HCT116 (cell line): ENCODE measurements around the gene RNF13. TPM values are rescaled to one million over a fixed set of nuclear protein-coding genes. Genes with fewer than 3 reads are reported as not detected.

Experiments used
- ATAC-seq: fragments of 200-7000 bp; cut with Tn5 transposase; 2 replicates; pipeline ENCODE4 v1.9.1; 2020; ENCODE audit warnings: mild to moderate bottlenecking, moderate library complexity
- BruUV-seq: library from RNA; stranded (reverse); fragments of 400-500 nt; replicated peaks from 2 replicates; lab custom pipeline; 2021; lab: Mats Ljungman, UMichigan
- CTCF ChIA-PET: fragments of 300-600 bp; sonication (Branson Sonifier 250); formaldehyde crosslinking; loops from one replicate; lab custom pipeline; 2021; ENCODE audit warnings: antibody characterized with exemption; lab: Charles Lee
- POLR2A ChIA-PET: fragments of 300-600, 350-600 bp; sonication (Branson Sonifier 250); formaldehyde crosslinking; loops from one replicate; lab custom pipeline; 2021; ENCODE audit warnings: antibody characterized with exemption; lab: Charles Lee
- RAD21 ChIA-PET, 2 experiments: fragments of 300-600 bp; sonication (Branson Sonifier 250); formaldehyde crosslinking; loops; one replicate each; lab custom pipeline; 2023; ENCODE audit warnings: low total read pairs in 2 of 2; ENCODE audit not compliant: uncharacterized antibody in 2 of 2, unreplicated experiment in 2 of 2, low non-redundant PET in 1 of 2; lab: Charles Lee
- DNase-seq: peaks from one replicate; pipeline ENCODE4 v3.0.0-alpha.2; 2010; ENCODE audit warnings: low read depth, low spot score
- H2AFZ ChIP-seq: fragments of 200-600 bp; shearing (Covaris generic), sonication (generic); 2 replicates; pipeline ENCODE4 v1.6.1; 2017; ENCODE audit warnings: low read depth, mixed run types, mixed read lengths, antibody characterized with exemption, low read length; ENCODE audit not compliant: poor library complexity, severe bottlenecking
- H3K27ac ChIP-seq: 2 replicates; pipeline ENCODE4 v1.5.1; 2012; ENCODE audit warnings: low read depth, low read length
- H3K27me3 ChIP-seq: fragments of 200-600 bp; sonication (generic); 2 replicates; pipeline ENCODE4 v1.6.1; 2016; ENCODE audit warnings: mixed run types, low read length, mixed read lengths; ENCODE audit not compliant: insufficient read depth
- H3K36me3 ChIP-seq, 2 experiments: fragments of 200-500 bp in 1 of 2; fragments of 200-600 bp in 1 of 2; sonication (Bioruptor generic) in 1 of 2; sonication (generic) in 1 of 2; 2 replicates each; pipeline versions ENCODE4 v1.5.1 to v1.6.1; 2014 to 2016; ENCODE audit warnings: low read length in 2 of 2, inconsistent platforms in 1 of 2, mixed read lengths in 1 of 2, mixed run types in 1 of 2; ENCODE audit not compliant: insufficient read depth in 2 of 2, control insufficient read depth in 1 of 2
- H3K4me1 ChIP-seq, 2 experiments: fragments of 200-600 bp in 1 of 2; sonication (generic) in 1 of 2; 2 replicates each; pipeline versions ENCODE4 v1.5.1 to v1.6.1; 2012 to 2017; ENCODE audit warnings: low read length in 2 of 2, inconsistent platforms in 1 of 2, mild to moderate bottlenecking in 1 of 2, mixed read lengths in 1 of 2, mixed run types in 1 of 2, moderate library complexity in 1 of 2; ENCODE audit not compliant: insufficient read depth in 2 of 2, control insufficient read depth in 1 of 2
- H3K4me2 ChIP-seq: fragments of 200-600 bp; sonication (generic); 2 replicates; pipeline ENCODE4 v1.6.1; 2017; ENCODE audit warnings: mixed run types, low read length, mixed read lengths
- H3K4me3 ChIP-seq, 2 experiments: fragments of 200-600 bp in 1 of 2; sonication (generic) in 1 of 2; replicated peaks in 1 of 2; 2 replicates each; pipeline ENCODE4 v1.5.1; 2011 to 2016; ENCODE audit warnings: low read length in 2 of 2, control low read depth in 1 of 2, low read depth in 1 of 2, mild to moderate bottlenecking in 1 of 2, mixed read lengths in 1 of 2, mixed run types in 1 of 2
- H3K79me2 ChIP-seq: fragments of 200-600 bp; sonication (generic); 2 replicates; pipeline ENCODE4 v1.6.1; 2017; ENCODE audit warnings: mild to moderate bottlenecking, mixed run types, low read length, moderate library complexity, mixed read lengths; ENCODE audit not compliant: insufficient read depth
- H3K9ac ChIP-seq: fragments of 200-600 bp; sonication (generic); 2 replicates; pipeline ENCODE4 v1.6.1; 2016; ENCODE audit warnings: low read length, mixed read lengths
- H3K9me2 ChIP-seq: fragments of 200-600 bp; sonication (generic), shearing (Covaris generic); 2 replicates; pipeline ENCODE4 v1.6.1; 2017; ENCODE audit warnings: mixed run types, mild to moderate bottlenecking, moderate library complexity; ENCODE audit not compliant: insufficient read depth
- H3K9me3 ChIP-seq, 2 experiments: fragments of 200-500 bp in 1 of 2; fragments of 200-600 bp in 1 of 2; sonication (Bioruptor generic) in 1 of 2; sonication (generic) in 1 of 2; 2 replicates each; pipeline ENCODE4 v1.6.1; 2014 to 2017; ENCODE audit warnings: low read length in 2 of 2, mixed read lengths in 2 of 2, inconsistent platforms in 1 of 2, low read depth in 1 of 2, mild to moderate bottlenecking in 1 of 2, mixed run types in 1 of 2, moderate library complexity in 1 of 2; ENCODE audit not compliant: control insufficient read depth in 1 of 2, insufficient read depth in 1 of 2
- H4K20me1 ChIP-seq: fragments of 200-600 bp; sonication (generic), shearing (Covaris generic); 2 replicates; pipeline ENCODE4 v1.6.1; 2017; ENCODE audit warnings: mixed run types, mild to moderate bottlenecking, moderate library complexity; ENCODE audit not compliant: insufficient read depth
- CBX3 ChIP-seq: IDR thresholded peaks from 2 replicates; pipeline ENCODE4 v1.6.1; 2012; ENCODE audit warnings: low read depth
- CTCF ChIP-seq, 3 experiments: fragments of 200-600 bp in 1 of 3; sonication (generic) in 1 of 3; IDR thresholded peaks in 2 of 3; conservative IDR thresholded peaks in 1 of 3; 2 replicates each; pipeline ENCODE4 v1.5.1; 2012 to 2017; ENCODE audit warnings: low read depth in 2 of 3, low read length in 2 of 3, antibody characterized with exemption in 1 of 3, borderline replicate concordance in 1 of 3, control low read depth in 1 of 3, mild to moderate bottlenecking in 1 of 3, mixed read lengths in 1 of 3, mixed run types in 1 of 3, moderate library complexity in 1 of 3; ENCODE audit not compliant: insufficient read depth in 1 of 3
- EGR1 ChIP-seq: IDR thresholded peaks from 2 replicates; pipeline ENCODE4 v1.6.1; 2012; ENCODE audit warnings: low read depth
- ELF1 ChIP-seq: IDR thresholded peaks from 2 replicates; pipeline ENCODE4 v1.6.1; 2012; ENCODE audit warnings: low read depth, borderline replicate concordance
- EZH2phosphoT487 ChIP-seq: fragments of 200-600 bp; IDR thresholded peaks from 2 replicates; pipeline ENCODE4 v1.6.1; 2018; ENCODE audit warnings: antibody characterized with exemption, borderline replicate concordance
- FOSL1 ChIP-seq: IDR thresholded peaks from 2 replicates; pipeline ENCODE4 v1.6.1; 2012; ENCODE audit warnings: low read depth
- JUND ChIP-seq: IDR thresholded peaks from 2 replicates; pipeline ENCODE4 v1.6.1; 2012
- MAX ChIP-seq: IDR thresholded peaks from 2 replicates; pipeline ENCODE4 v1.6.1; 2012
- POLR2A ChIP-seq: IDR thresholded peaks from 2 replicates; pipeline ENCODE4 v1.7.0; 2011; ENCODE audit warnings: borderline replicate concordance; ENCODE audit not compliant: insufficient read depth, insufficient read length; ENCODE audit errors: extremely low read depth
- YY1 ChIP-seq: IDR thresholded peaks from 2 replicates; pipeline ENCODE4 v1.6.1; 2011; ENCODE audit warnings: low read length, low read depth, moderate library complexity, mild to moderate bottlenecking; ENCODE audit not compliant: insufficient replicate concordance; ENCODE audit errors: extremely low read depth
- intact Hi-C: fragments of 100-400 bp; cut with micrococcal nuclease; formaldehyde crosslinking; loops from 2 replicates; pipeline ENCODE4 v1.10.0; 2022
- total RNA-seq: library from RNA; stranded (reverse); gene quantifications from one replicate; pipeline ENCODE4 v1.2.1, GENCODE V29; 2021; ENCODE audit not compliant: unreplicated experiment

RNF13 gene
- total RNA-seq, 1 experiment from 2014 or later = 39.9 TPM

GRCh38 chr3:149809699-149810098 is 3.3 kb upstream of the RNF13 start (continued):
- TF ChIP-seq POLR2A (no peak), EGR1 (no peak), YY1 (no peak)

GRCh38 chr3:149810846-149811245 is 2.2 kb upstream of the RNF13 start:
- Histone ChIP-seq H4K20me1 (0 out of 2 replicates have a peak, but pooled peaks cover 6% of the 10 kb centered on the region), H3K4me1 (peaks cover 23 to 43% of the 10 kb centered on the region in 2 experiments), H3K27me3 (no peaks in the 10 kb centered on the region), H3K36me3 (no peaks in the 10 kb centered on the region), H3K9me2 (no peaks in the 10 kb centered on the region), H3K4me2 (peak overlapping the region; percentile 53), H3K27ac (no peak overlapping the region), H3K9ac (no peak overlapping the region), H3K9me3 (no peaks in the 10 kb centered on the region), H3K4me3 (no peak overlapping the region), H3K79me2 (peaks cover 28% of the 10 kb centered on the region), H2AFZ (peak overlapping the region; percentile 98)
- intact Hi-C loops = no loop called here
- TF ChIP-seq FOSL1 = peak; percentile 49
- peak; percentile 53; the same call in 1 of the 2 replicates for TF ChIP-seq CBX3
- no peak for TF ChIP-seq CTCF (IDR thresholded peaks at IDR 0.05 in 2 of 3, conservative IDR thresholded peaks at IDR 0.05 in 1 of 3; ENCODE audit: borderline replicate concordance in 1 of 3, insufficient read depth in 1 of 3, low read depth in 2 of 3, low read length in 2 of 3)
- no peak for TF ChIP-seq YY1
- no peak for TF ChIP-seq EZH2phosphoT487
- peak; percentile 26 for TF ChIP-seq MAX
- TF ChIP-seq ELF1 = no peak
- peak; percentile 51; the same call in 1 of the 2 replicates for TF ChIP-seq JUND
- DNase-seq (no peak), ATAC-seq (no peak)
- no TSS peak for BruUV-seq
- CTCF ChIA-PET = interaction anchor here (0.9 kb wide), 1 partner anchor 69 kb away, joined by 4 read pairs; no protein-coding TSS in a partner anchor
- POLR2A ChIA-PET = interaction anchor here (1.2 kb wide), 1 partner anchor 9 kb away, joined by 5 read pairs; no protein-coding TSS in a partner anchor
- RAD21 ChIA-PET = interaction anchor here in 1 of 2 experiments (0.8 kb wide), 1 partner anchor 19 kb away, joined by 3 read pairs; no protein-coding TSS in a partner anchor
